Activated CD4-positive, alpha-beta memory T cell treated with anti-CD3 and anti-CD28 coated beads for 36 hours (primary cell): ENCODE results near the gene UGT2B10. TPM values are rescaled to one million over a fixed set of nuclear protein-coding genes. Genes with fewer than 3 reads are reported as not detected.
"Not testable (repeated sequence)": the region's sequence is repeated elsewhere in the genome, so short reads cannot be mapped to it uniquely, and the experiment has no call there.

Experiments
- CTCF ChIA-PET: fragments of 350-600 bp; sonication (Branson Sonifier 250); formaldehyde crosslinking; loops from one replicate; lab custom pipeline; 2021; ENCODE audit warnings: antibody characterized with exemption, inconsistent platforms; lab: Charles Lee
- POLR2A ChIA-PET: fragments of 350-600 bp; sonication (Branson Sonifier 250); formaldehyde crosslinking; loops from one replicate; lab custom pipeline; 2021; ENCODE audit warnings: antibody characterized with exemption; lab: Charles Lee
- DNase-seq: peaks from one replicate; pipeline ENCODE4 v3.0.0-alpha.2; 2020
- H3K27ac Mint-ChIP-seq: one replicate; pipeline ENCODE4 v1.8.0; 2021; ENCODE audit warnings: mixed read lengths
- H3K27me3 Mint-ChIP-seq: one replicate; pipeline ENCODE4 v1.8.0; 2021; ENCODE audit warnings: mixed read lengths
- H3K36me3 Mint-ChIP-seq: one replicate; pipeline ENCODE4 v1.8.0; 2021; ENCODE audit warnings: mixed read lengths
- H3K4me1 Mint-ChIP-seq: one replicate; pipeline ENCODE4 v1.8.0; 2021; ENCODE audit warnings: low read depth, mixed read lengths
- H3K4me3 Mint-ChIP-seq: one replicate; pipeline ENCODE4 v1.8.0; 2021; ENCODE audit warnings: mild to moderate bottlenecking, mixed read lengths
- H3K9me3 Mint-ChIP-seq: one replicate; pipeline ENCODE4 v1.8.0; 2021; ENCODE audit warnings: mixed read lengths
- intact Hi-C: fragments of 100-400 bp; cut with micrococcal nuclease; formaldehyde crosslinking; loops from one replicate; pipeline ENCODE4 v1.15.1; 2023
- total RNA-seq, 2 experiments: library from RNA; stranded (reverse); gene quantifications; one replicate each; pipeline ENCODE4 v1.2.3, GENCODE V29; 2021

Gene UGT2B10
- total RNA-seq = not detected

DNA sequence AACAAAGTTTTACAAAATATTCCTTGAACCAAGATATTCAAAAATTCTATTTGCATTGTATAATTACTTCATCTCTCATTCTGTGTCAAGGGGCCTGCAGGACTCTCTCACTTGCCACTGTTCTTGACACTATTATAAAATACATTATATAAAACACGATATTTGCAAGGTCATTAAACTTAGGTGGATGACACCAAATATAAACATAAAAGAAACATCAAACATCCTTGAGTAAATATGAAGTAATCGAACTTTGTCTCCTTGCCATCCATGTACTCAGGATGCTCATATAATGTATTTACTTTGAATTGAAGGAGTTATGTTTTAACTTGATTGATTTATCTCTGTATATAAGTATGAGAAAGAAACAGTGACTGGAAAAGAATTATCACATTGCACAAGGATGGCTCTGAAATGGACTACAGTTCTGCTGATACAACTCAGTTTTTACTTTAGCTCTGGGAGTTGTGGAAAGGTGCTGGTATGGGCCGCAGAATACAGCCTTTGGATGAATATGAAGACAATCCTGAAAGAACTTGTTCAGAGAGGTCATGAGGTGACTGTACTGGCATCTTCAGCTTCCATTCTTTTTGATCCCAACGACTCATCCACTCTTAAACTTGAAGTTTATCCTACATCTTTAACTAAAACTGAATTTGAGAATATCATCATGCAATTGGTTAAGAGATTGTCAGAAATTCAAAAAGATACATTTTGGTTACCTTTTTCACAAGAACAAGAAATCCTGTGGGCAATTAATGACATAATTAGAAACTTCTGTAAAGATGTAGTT lies at the start of gene UGT2B10:
UGT2B10 (plus strand) TSS at position 378 of the 793 bp plus-strand sequence; CDS start at position 404, 26 bp downstream.
- intact Hi-C loops, H3K27ac Mint-ChIP-seq, H3K4me3 Mint-ChIP-seq, DNase-seq, CTCF ChIA-PET, H3K36me3 Mint-ChIP-seq, H3K4me1 Mint-ChIP-seq, H3K27me3 Mint-ChIP-seq, H3K9me3 Mint-ChIP-seq, POLR2A ChIA-PET: not testable (repeated sequence)

DNA sequence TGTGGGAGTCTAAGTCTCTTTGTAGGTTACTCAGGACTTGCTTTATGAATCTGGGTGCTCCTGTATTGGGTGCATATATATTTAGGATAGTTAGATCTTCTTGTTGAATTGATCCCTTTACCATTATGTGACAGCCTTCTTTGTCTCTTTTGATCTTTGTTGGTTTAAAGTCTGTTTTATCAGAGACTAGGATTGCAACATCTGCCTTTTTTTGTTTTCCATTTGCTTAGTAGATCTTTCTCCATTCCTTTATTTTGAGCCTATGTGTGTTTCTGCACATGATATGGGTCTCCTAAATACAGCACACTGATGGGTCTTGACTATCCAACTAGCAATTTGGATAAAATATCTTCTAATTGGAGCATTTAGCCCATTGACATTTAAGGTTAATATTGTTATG lies 44.0 kb upstream of the UGT2B10 start:
- H3K36me3 Mint-ChIP-seq, intact Hi-C loops, H3K27me3 Mint-ChIP-seq, CTCF ChIA-PET, H3K27ac Mint-ChIP-seq, H3K4me3 Mint-ChIP-seq, H3K4me1 Mint-ChIP-seq, DNase-seq, H3K9me3 Mint-ChIP-seq, POLR2A ChIA-PET: not testable (repeated sequence)

DNA sequence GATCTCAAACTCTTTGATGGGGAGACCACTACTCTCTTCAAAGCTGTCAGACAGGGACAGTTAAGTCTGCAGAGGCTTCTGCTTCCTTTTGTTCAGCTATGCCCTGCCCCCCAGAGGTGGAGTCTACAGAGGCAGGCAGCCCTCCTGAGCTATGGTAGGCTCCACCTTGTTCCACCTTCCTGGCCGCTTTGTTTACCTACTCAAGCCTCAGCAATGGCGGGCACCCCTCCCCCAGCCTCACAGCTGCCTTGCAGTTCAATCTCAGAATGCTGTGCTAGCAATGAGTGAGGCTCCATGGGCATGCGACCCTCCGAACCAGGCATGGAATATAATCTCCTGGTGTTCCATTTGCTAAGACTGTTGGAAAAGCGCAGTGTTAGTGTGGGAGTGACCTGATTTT lies 42.1 kb upstream of the UGT2B10 start:
- Mint-ChIP-seq H3K27me3 (no peaks in the 10 kb centered on the region), H3K4me3 (no peak overlapping the region), H3K9me3 (no peaks in the 10 kb centered on the region), H3K27ac (no peak overlapping the region), H3K36me3 (no peaks in the 10 kb centered on the region), H3K4me1 (no peaks in the 10 kb centered on the region)
- ChIA-PET CTCF (no interaction called here), POLR2A (no interaction called here)
- DNase-seq = no peak
- intact Hi-C loops = no loop called here

DNA sequence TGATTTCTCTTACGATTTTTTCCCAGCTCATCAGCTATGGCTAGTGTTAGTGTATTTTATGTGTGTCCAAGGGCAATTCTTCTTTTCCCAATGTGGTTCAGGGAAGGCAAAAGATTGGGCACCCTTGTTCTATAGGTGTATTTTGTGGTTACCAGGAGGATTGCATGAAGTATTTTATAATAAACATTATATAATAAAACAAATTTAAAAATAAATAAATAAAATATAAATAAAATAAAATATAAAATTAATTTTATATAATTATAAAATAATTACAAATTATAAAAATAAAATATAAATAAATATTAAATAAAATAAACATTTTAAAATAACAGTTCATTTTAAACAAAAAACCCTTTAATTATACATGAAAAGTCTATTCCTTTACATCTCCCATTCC lies 35.6 kb upstream of the UGT2B10 start:
- H3K4me3 Mint-ChIP-seq = no peak overlapping the region
- intact Hi-C loops = no loop called here
- ChIA-PET POLR2A (no interaction called here), CTCF (no interaction called here)
- H3K27me3 Mint-ChIP-seq = no peaks in the 10 kb centered on the region
- no peaks in the 10 kb centered on the region for H3K4me1 Mint-ChIP-seq
- H3K36me3 Mint-ChIP-seq = no peaks in the 10 kb centered on the region
- no peak overlapping the region for H3K27ac Mint-ChIP-seq
- peaks cover 26% of the 10 kb centered on the region for H3K9me3 Mint-ChIP-seq
- no peak for DNase-seq

DNA sequence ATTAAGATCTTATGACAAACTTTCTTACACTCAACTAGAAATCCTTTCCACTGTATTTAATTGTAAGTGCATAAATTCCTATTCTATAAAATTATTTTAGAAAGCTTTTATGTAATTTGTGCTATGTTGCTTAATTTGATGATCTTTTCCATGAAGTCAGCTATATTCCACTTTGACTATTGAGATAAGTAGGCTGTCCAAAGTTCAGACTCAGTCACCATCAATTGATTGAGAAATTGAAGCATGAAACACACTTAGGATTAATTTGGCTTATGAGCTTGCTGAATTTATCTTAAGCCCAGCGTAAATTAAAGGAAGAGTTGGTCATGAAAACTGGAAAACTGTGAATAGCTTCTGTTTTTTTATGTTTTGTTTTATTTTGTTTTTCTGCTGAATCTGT lies 18.7 kb upstream of the UGT2B10 start:
- Mint-ChIP-seq H3K4me1 (no peaks in the 10 kb centered on the region), H3K9me3 (no peaks in the 10 kb centered on the region), H3K4me3 (no peak overlapping the region), H3K27me3 (no peaks in the 10 kb centered on the region), H3K27ac (no peak overlapping the region), H3K36me3 (no peaks in the 10 kb centered on the region)
- CTCF ChIA-PET = no interaction called here
- POLR2A ChIA-PET = no interaction called here
- no peak for DNase-seq
- intact Hi-C loops = no loop called here

DNA sequence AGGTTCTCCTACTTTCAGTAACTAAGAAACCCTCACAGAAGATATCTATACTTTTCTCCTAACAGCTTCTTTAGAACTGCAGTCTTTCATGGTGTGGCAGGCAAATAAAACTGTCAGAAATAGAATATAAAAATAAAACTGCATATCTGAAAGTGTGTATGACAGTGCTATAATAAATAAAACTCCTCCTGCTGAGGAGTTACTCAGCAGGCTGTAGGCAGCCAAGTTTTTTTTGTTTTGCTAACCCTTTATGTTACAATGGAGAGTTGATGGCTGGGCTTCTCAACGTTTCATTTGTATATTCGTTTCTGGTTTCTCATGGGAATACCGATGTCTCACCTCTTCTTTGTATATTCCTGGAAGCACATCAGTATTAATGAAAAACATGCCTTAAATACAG lies 18.2 kb upstream of the UGT2B10 start:
- Mint-ChIP-seq H3K36me3 (no peaks in the 10 kb centered on the region), H3K4me3 (no peak overlapping the region), H3K9me3 (no peaks in the 10 kb centered on the region), H3K4me1 (no peaks in the 10 kb centered on the region), H3K27ac (no peak overlapping the region), H3K27me3 (no peaks in the 10 kb centered on the region)
- DNase-seq = no peak
- intact Hi-C loops = no loop called here
- POLR2A ChIA-PET = no interaction called here
- CTCF ChIA-PET = no interaction called here

DNA sequence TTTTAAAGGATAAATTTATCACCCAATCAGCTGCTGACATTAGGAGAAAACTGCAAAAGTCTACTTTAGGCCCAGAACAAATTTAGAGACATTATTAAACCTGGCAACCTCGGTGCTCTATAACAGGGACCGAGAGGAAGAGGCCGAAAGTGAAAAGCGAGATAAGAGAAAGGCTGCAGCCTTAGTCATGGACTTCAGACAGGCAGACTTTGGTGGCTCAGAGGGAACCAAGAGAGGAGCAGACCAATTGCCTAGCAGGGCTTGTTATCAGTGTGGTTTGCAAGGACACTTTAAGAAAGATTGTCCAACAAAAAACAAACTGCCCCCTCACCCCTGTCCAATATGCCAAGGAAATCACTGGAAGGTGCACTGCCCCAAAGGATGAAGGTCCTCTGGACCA lies 12.8 kb upstream of the UGT2B10 start:
- no peaks in the 10 kb centered on the region for H3K36me3 Mint-ChIP-seq
- H3K4me3 Mint-ChIP-seq = no peak overlapping the region
- ChIA-PET POLR2A (no interaction called here), CTCF (no interaction called here)
- intact Hi-C loops = no loop called here
- no peak overlapping the region for H3K27ac Mint-ChIP-seq
- no peak for DNase-seq
- no peaks in the 10 kb centered on the region for H3K4me1 Mint-ChIP-seq
- no peaks in the 10 kb centered on the region for H3K27me3 Mint-ChIP-seq
- H3K9me3 Mint-ChIP-seq = no peaks in the 10 kb centered on the region

DNA sequence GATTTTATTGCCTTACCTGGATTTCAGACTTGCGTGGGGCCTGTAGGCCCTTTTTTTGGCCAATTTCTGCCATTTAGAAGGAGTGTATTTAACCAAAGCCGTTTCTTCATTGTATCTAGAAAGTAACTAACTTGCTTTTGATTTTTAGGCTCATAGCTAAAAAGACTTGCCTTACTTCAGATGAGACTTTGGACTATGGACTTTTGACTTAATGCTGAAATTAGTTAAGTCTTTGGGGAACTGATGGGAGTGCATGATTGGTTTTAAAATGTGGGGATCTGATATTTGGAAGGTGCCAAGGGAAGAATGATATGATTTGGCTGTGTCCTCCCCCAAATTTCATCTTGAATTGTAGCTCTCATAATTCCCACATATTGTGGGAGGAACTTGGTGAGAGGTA lies 7.7 kb upstream of the UGT2B10 start:
- H3K27me3 Mint-ChIP-seq = no peaks in the 10 kb centered on the region
- H3K9me3 Mint-ChIP-seq = no peaks in the 10 kb centered on the region
- H3K4me3 Mint-ChIP-seq = no peak overlapping the region
- ChIA-PET CTCF (no interaction called here), POLR2A (no interaction called here)
- H3K4me1 Mint-ChIP-seq = no peaks in the 10 kb centered on the region
- H3K36me3 Mint-ChIP-seq = no peaks in the 10 kb centered on the region
- no peak for DNase-seq
- H3K27ac Mint-ChIP-seq = no peak overlapping the region
- intact Hi-C loops = no loop called here

DNA sequence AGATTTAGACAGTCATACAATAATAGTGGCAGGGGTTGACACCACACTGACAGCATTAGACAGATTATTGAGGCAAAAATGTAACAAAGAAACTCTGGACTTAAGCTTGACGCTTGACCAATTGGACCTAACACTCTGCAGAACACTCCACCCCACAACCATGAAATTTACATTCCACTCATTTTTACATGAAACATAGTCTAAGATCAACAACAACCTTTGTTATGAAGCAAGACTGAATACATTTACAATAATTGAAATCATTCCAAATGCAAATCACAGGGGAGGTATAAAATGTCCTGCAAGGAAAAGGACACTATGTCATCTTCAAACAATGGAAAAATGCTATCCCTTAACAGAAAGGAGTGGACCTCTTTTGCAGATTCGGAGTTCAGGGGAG lies 4.9 kb upstream of the UGT2B10 start:
- no peak for DNase-seq
- H3K4me3 Mint-ChIP-seq = no peak overlapping the region
- H3K27me3 Mint-ChIP-seq = no peaks in the 10 kb centered on the region
- intact Hi-C loops = no loop called here
- POLR2A ChIA-PET = no interaction called here
- H3K9me3 Mint-ChIP-seq = no peaks in the 10 kb centered on the region
- CTCF ChIA-PET = no interaction called here
- H3K27ac Mint-ChIP-seq = no peak overlapping the region
- H3K4me1 Mint-ChIP-seq = no peaks in the 10 kb centered on the region
- H3K36me3 Mint-ChIP-seq = no peaks in the 10 kb centered on the region

DNA sequence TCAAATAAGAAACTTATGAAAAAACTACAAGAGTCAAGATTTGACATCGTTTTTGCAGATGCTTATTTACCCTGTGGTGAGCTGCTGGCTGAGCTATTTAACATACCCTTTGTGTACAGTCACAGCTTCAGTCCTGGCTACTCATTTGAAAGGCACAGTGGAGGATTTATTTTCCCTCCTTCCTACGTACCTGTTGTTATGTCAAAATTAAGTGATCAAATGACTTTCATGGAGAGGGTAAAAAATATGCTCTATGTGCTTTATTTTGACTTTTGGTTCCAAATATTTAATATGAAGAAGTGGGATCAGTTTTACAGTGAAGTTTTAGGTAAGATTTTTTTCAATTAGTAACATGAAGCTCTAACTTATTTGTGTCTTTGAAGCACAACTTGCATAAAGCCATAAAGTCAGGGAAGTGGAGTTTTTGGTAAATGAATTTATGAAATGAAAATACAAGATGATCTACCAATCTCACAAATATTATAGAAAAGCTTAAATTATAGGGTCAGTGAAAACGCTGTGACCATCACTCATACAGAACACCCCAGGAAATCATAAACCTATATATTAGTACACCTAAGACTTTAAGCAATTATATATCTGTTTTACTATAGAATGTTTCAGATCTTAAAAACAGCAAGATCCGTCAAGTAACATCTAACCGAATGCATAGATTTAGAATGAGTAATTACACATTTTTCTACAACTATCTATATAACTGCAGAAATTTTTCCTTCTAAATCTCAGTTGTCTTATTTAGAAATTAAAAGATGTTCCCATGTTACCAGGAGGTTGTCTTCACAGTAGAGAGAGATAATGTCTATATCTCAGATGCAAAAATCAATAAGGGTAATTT lies 844 bp downstream of the UGT2B10 start:
- H3K27me3 Mint-ChIP-seq, H3K9me3 Mint-ChIP-seq, CTCF ChIA-PET, DNase-seq, POLR2A ChIA-PET, H3K27ac Mint-ChIP-seq, H3K4me3 Mint-ChIP-seq, H3K4me1 Mint-ChIP-seq, intact Hi-C loops, H3K36me3 Mint-ChIP-seq: not testable (repeated sequence)

DNA sequence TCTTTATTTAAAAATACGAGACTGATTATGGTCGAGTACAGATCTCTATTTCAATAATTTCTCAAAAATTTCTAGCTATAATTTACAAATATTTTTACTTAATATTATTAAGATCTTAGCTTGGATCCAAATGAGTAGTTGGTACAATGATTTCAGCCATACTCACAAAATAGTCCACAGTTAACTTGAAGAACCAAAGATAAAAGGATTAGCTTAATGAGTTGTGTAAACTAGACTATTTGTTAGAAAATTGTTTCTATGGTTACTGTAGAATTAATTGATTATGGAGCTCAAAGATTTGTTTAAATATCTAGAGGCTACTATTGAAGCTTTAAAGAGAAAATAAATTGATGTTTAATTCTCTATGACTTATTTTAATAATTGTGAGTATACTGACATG lies 1.6 kb downstream of the UGT2B10 start:
- ChIA-PET CTCF (no interaction called here), POLR2A (no interaction called here)
- DNase-seq = no peak
- no peak overlapping the region for H3K4me3 Mint-ChIP-seq
- H3K27ac Mint-ChIP-seq = no peak overlapping the region
- intact Hi-C loops = no loop called here
- H3K36me3 Mint-ChIP-seq = no peaks in the 10 kb centered on the region
- no peaks in the 10 kb centered on the region for H3K9me3 Mint-ChIP-seq
- no peaks in the 10 kb centered on the region for H3K4me1 Mint-ChIP-seq
- H3K27me3 Mint-ChIP-seq = no peaks in the 10 kb centered on the region

DNA sequence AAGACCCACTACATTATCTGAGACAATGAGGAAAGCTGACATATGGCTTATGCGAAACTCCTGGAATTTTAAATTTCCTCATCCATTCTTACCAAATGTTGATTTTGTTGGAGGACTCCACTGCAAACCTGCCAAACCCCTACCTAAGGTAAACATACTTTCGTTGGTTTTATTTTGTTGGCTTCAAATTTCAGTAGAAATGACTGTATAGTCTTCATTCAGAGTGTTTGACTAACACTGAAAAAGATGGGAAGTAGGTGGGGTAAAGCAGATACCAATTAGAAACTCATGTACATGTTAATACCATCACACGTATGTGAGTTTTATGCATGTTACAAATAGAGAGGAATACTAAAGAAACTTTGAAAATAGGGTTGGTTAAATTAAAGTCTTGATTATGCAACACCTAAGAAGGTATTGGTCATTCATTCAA lies 2.3 kb downstream of the UGT2B10 start:
- H3K27me3 Mint-ChIP-seq, POLR2A ChIA-PET, intact Hi-C loops: not testable (repeated sequence)

DNA sequence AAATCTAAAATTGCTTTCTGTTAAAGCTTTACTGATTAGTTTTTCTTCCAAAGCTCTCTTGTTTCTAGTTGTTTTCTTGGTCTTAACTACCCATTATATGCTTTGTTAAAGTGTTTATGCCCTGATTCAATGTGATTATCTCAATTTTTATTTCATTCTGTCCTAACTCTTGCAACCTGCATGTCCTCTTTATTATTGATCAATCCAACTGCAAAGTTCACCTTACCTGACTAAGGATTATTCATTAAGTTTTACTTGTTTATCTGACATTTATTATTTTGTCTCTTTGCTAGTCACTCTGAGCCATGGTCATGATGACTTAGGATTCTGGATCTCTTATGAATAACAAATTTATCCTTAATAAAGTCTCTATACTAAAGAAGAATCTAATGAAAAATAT lies 15.8 kb downstream of the UGT2B10 start:
- Mint-ChIP-seq H3K27ac (no peak overlapping the region), H3K4me3 (no peak overlapping the region), H3K36me3 (no peaks in the 10 kb centered on the region), H3K9me3 (no peaks in the 10 kb centered on the region), H3K27me3 (no peaks in the 10 kb centered on the region), H3K4me1 (no peaks in the 10 kb centered on the region)
- CTCF ChIA-PET = no interaction called here
- DNase-seq = no peak
- intact Hi-C loops = no loop called here
- POLR2A ChIA-PET = no interaction called here

More for the DNA sequence above, 2.3 kb downstream of the UGT2B10 start:
- H3K9me3 Mint-ChIP-seq, CTCF ChIA-PET, H3K4me3 Mint-ChIP-seq, H3K36me3 Mint-ChIP-seq, H3K27ac Mint-ChIP-seq, DNase-seq, H3K4me1 Mint-ChIP-seq: not testable (repeated sequence)
